Stomach smooth muscle (tissue), 2 donors: ENCODE measurements around the gene GRK7.

ENCODE experiments used
- H3K27ac ChIP-seq: one replicate; pipeline ENCODE4 v1.7.0; 2013; ENCODE audit warnings: mild to moderate bottlenecking, low read length, inconsistent platforms
- H3K27me3 ChIP-seq, 2 donors: one replicate each; pipeline ENCODE4 v1.7.0; 2013; ENCODE audit warnings: low read length in 2 of 2; ENCODE audit not compliant: insufficient read depth in 2 of 2, control insufficient read depth in 1 of 2
- H3K36me3 ChIP-seq, 2 donors: one replicate each; pipeline ENCODE4 v1.7.0; 2013; ENCODE audit warnings: low read length in 2 of 2; ENCODE audit not compliant: control insufficient read depth in 2 of 2, insufficient read depth in 2 of 2
- H3K4me1 ChIP-seq: one replicate; pipeline ENCODE4 v1.7.0; 2013; ENCODE audit warnings: low read length; ENCODE audit not compliant: control insufficient read depth, insufficient read depth
- H3K4me3 ChIP-seq, 2 donors: one replicate each; pipeline ENCODE4 v1.7.0; 2013; ENCODE audit warnings: low read length in 2 of 2
- H3K9ac ChIP-seq, 2 donors: one replicate each; pipeline ENCODE4 v1.7.0; 2013; ENCODE audit warnings: low read length in 2 of 2, mild to moderate bottlenecking in 1 of 2
- H3K9me3 ChIP-seq, 2 donors: one replicate each; pipeline ENCODE4 v1.7.0; 2013; ENCODE audit warnings: low read length in 2 of 2; ENCODE audit not compliant: control insufficient read depth in 2 of 2
- donor health status: healthy.
- donor health status: Pancreatic carcinoma.

The GRK7 gene

GRCh38 chr3:141735176-141735575 is 28.0 kb upstream of the GRK7 start:
- Histone ChIP-seq H3K9me3 (no peaks in the 10 kb centered on the region), H3K4me1 (peaks cover 5% of the 10 kb centered on the region), H3K36me3 (no peaks in the 10 kb centered on the region), H3K27ac (no peak overlapping the region), H3K4me3 (no peak overlapping the region), H3K9ac (no peak overlapping the region), H3K27me3 (no peaks in the 10 kb centered on the region)

- H3K4me1 ChIP-seq, result peaks cover 7% of the 10 kb centered on the region
- no peak overlapping the region for H3K4me3 ChIP-seq
- no peaks in the 10 kb centered on the region for H3K9me3 ChIP-seq
- no peak overlapping the region for H3K9ac ChIP-seq
- no peak overlapping the region for H3K27ac ChIP-seq
- H3K36me3 ChIP-seq, result no peaks in the 10 kb centered on the region
- no peaks in the 10 kb centered on the region for H3K27me3 ChIP-seq
Observed at GRCh38 chr3:141735770-141736465, 27.3 kb upstream of the GRK7 start.

GRCh38 chr3:141737093-141737492 is 26.1 kb upstream of the GRK7 start:
- Histone ChIP-seq H3K36me3 (no peaks in the 10 kb centered on the region), H3K27ac (no peak overlapping the region), H3K4me3 (no peak overlapping the region)

GRCh38 chr3:141737678-141738021 is 25.6 kb upstream of the GRK7 start:
- Histone ChIP-seq H3K9me3 (no peaks in the 10 kb centered on the region), H3K9ac (peak overlapping the region; percentile 62 to 85), H3K27me3 (no peaks in the 10 kb centered on the region), H3K4me3 (peak overlapping the region; percentile 54 to 96), H3K4me1 (peaks cover 10% of the 10 kb centered on the region), H3K27ac (peak overlapping the region; percentile 82), H3K36me3 (no peaks in the 10 kb centered on the region)

More at GRCh38 chr3:141737093-141737492, 26.1 kb upstream of the GRK7 start:
- Histone ChIP-seq H3K9ac (peak overlapping the region in 1 of 2 donors; percentile 7), H3K9me3 (no peaks in the 10 kb centered on the region), H3K4me1 (peaks cover 10% of the 10 kb centered on the region), H3K27me3 (no peaks in the 10 kb centered on the region)

GRCh38 chr3:141738022-141738890 is 25.0 kb upstream of the GRK7 start, which contains the start of gene RNF7:
Gene RNF7 (plus strand): TSS chr3:141738298. CDS start chr3:141738342, 44 bp downstream.
- Histone ChIP-seq H3K9ac (peak within 1 kb of the TSS; percentile 94 to 96), H3K36me3 (no peaks in the 10 kb centered on the region), H3K27me3 (no peaks in the 10 kb centered on the region), H3K27ac (peak within 1 kb of the TSS; percentile 82), H3K9me3 (no peaks in the 10 kb centered on the region), H3K4me1 (peaks cover 10% of the 10 kb centered on the region), H3K4me3 (peak within 1 kb of the TSS; percentile 96 to 97)

- H3K4me1 ChIP-seq, result peaks cover 10% of the 10 kb centered on the region
Observed at GRCh38 chr3:141738891-141739363, 24.3 kb upstream of the GRK7 start.

GRCh38 chr3:141739731-141740130 is 23.5 kb upstream of the GRK7 start:
- H3K9me3 ChIP-seq, result no peaks in the 10 kb centered on the region
- peak overlapping the region; percentile 96 to 97 for H3K4me3 ChIP-seq
- no peaks in the 10 kb centered on the region for H3K27me3 ChIP-seq
- H3K27ac ChIP-seq, result no peak overlapping the region
- H3K4me1 ChIP-seq, result peaks cover 10% of the 10 kb centered on the region
- peaks cover 4 to 5% of the 10 kb centered on the region in 2 donors for H3K36me3 ChIP-seq
- peak overlapping the region in 1 of 2 donors; percentile 96 for H3K9ac ChIP-seq

More at GRCh38 chr3:141738891-141739363, 24.3 kb upstream of the GRK7 start:
- H3K9me3 ChIP-seq, result no peaks in the 10 kb centered on the region
- H3K4me3 ChIP-seq, result peak overlapping the region; percentile 96 to 97
- H3K9ac ChIP-seq, result peak overlapping the region; percentile 94 to 96
- no peaks in the 10 kb centered on the region for H3K27me3 ChIP-seq
- peak overlapping the region; percentile 82 for H3K27ac ChIP-seq
- H3K36me3 ChIP-seq, result no peaks in the 10 kb centered on the region

GRCh38 chr3:141740349-141740748 is 22.9 kb upstream of the GRK7 start:
- Histone ChIP-seq H3K4me3 (no peak overlapping the region), H3K4me1 (peaks cover 10% of the 10 kb centered on the region), H3K27ac (no peak overlapping the region), H3K36me3 (peaks cover 7 to 9% of the 10 kb centered on the region in 2 donors), H3K9me3 (no peaks in the 10 kb centered on the region), H3K27me3 (no peaks in the 10 kb centered on the region), H3K9ac (peak overlapping the region in 1 of 2 donors; percentile 8)

- no peak overlapping the region for H3K9ac ChIP-seq
- peaks cover 10% of the 10 kb centered on the region for H3K4me1 ChIP-seq
- no peak overlapping the region for H3K27ac ChIP-seq
- H3K27me3 ChIP-seq, result no peaks in the 10 kb centered on the region
- H3K9me3 ChIP-seq, result no peaks in the 10 kb centered on the region
- no peak overlapping the region for H3K4me3 ChIP-seq
- H3K36me3 ChIP-seq, result peaks cover 17 to 18% of the 10 kb centered on the region in 2 donors
Observed at GRCh38 chr3:141743305-141743704, 19.9 kb upstream of the GRK7 start.

- H3K36me3 ChIP-seq, result peaks cover 18 to 20% of the 10 kb centered on the region in 2 donors
- no peak overlapping the region for H3K4me3 ChIP-seq
- no peaks in the 10 kb centered on the region for H3K27me3 ChIP-seq
- no peak overlapping the region for H3K9ac ChIP-seq
- H3K4me1 ChIP-seq, result no peaks in the 10 kb centered on the region
- no peak overlapping the region for H3K27ac ChIP-seq
- no peaks in the 10 kb centered on the region for H3K9me3 ChIP-seq
Observed at GRCh38 chr3:141746962-141747361, 16.2 kb upstream of the GRK7 start.
